ENCODE results near the gene GTPBP4. TPM values are rescaled to one million over a fixed set of nuclear protein-coding genes. Genes with fewer than 3 reads are reported as not detected.

Gene GTPBP4
- total RNA-seq, 1 experiment from 2014 or later = 44.6 TPM

DNA sequence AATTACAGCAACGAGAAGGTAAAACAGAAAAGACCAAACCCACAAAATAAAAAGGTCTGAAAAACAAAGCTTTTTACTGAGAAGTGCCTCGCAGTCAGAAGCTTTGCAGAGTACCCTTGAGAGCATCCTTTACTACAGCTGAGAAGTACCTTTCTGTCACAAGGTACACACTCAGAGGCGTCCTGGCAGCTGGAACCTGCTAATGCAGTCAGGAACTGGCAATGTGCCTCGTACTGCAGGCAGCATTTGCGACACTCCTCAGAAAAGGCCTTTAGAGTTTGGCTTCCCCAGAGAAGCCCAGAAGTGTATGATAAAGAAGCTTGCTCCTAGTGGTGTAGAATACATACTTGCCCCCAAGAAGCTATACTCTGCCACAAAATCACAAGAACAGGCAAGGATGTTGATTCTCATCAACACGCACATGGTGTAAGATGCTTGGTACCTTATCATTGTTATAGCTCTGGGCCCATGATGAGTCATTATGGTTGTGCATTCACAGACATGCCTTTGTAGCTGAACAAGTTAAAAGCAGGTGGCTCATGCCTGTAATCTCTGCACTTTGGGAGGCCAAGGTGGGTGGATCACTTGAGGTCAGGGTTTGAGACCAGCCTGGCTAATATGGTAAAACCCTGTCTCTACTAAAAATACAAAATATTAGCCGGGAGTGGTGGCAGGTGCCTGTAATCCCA, 2.0 kb upstream of the GTPBP4 start:
- Histone ChIP-seq H3F3A (ENCODE audit: low read length, unreplicated experiment) (no peaks in the 10 kb centered on the region), H3K4me2 (ENCODE audit: low read length) (no peak overlapping the region), H3K4me1 (ENCODE audit: insufficient read depth, low read length) (peaks cover 14% of the 10 kb centered on the region), H3K79me2 (ENCODE audit: low read length) (peaks cover 38% of the 10 kb centered on the region), H3K9me2 (replicated peaks; ENCODE audit: low read length) (no peaks in the 10 kb centered on the region), H3K4me3 (ENCODE audit: low read length) (no peak overlapping the region), H3K27me3 (ENCODE audit: low read length) (no peaks in the 10 kb centered on the region), H3K36me3 (ENCODE audit: low read depth, low read length) (no peaks in the 10 kb centered on the region; the same call in 1 of the 2 replicates), H4K20me1 (ENCODE audit: low read length) (peaks cover 20% of the 10 kb centered on the region), H3K9ac (ENCODE audit: low read length) (no peak overlapping the region), H3K27ac (ENCODE audit: low read length) (peak overlapping the region; percentile 32), H3K9me3 (ENCODE audit: low read length) (no peaks in the 10 kb centered on the region), H2AFZ (ENCODE audit: low read length) (no peak overlapping the region)
- intact Hi-C loops (cut with micrococcal nuclease) = loop anchor here (5.0 kb wide), 1 partner anchor 54 kb away; the partner anchor contains the start of gene LARP4B
- DNase-seq = peak; percentile 57
- CTCF ChIA-PET = no interaction called here
- POLR2A ChIA-PET (ENCODE audit: unreplicated experiment) = no interaction called here
- no peak for TF ChIP-seq CTCF (conservative IDR thresholded peaks at IDR 0.05; ENCODE audit: low read depth, low read length)
- ATAC-seq = peak; percentile 26; the same call in 1 of the 2 replicates
- BruUV-seq (replicated peaks) = no TSS peak

- ATAC-seq (no peak), DNase-seq (peak; percentile 42)
- ChIA-PET CTCF (no interaction called here), POLR2A (ENCODE audit: unreplicated experiment) (no interaction called here)
- intact Hi-C loops (cut with micrococcal nuclease) = loop anchor here (5.0 kb wide), 1 partner anchor 55 kb away; the partner anchor contains the start of gene LARP4B
- Histone ChIP-seq H2AFZ (ENCODE audit: low read length) (no peak overlapping the region), H3K4me2 (ENCODE audit: low read length) (peak overlapping the region; percentile 91), H3K9ac (ENCODE audit: low read length) (peak overlapping the region; percentile 97), H4K20me1 (ENCODE audit: low read length) (peaks cover 21% of the 10 kb centered on the region), H3K36me3 (ENCODE audit: low read depth, low read length) (no peaks in the 10 kb centered on the region; the same call in 1 of the 2 replicates), H3K9me2 (replicated peaks; ENCODE audit: low read length) (no peaks in the 10 kb centered on the region), H3K4me3 (ENCODE audit: low read length) (peak overlapping the region; percentile 98), H3F3A (ENCODE audit: low read length, unreplicated experiment) (no peaks in the 10 kb centered on the region), H3K27ac (ENCODE audit: low read length) (peak overlapping the region; percentile 32; the same call in 1 of the 2 replicates), H3K79me2 (ENCODE audit: low read length) (peaks cover 45% of the 10 kb centered on the region), H3K9me3 (ENCODE audit: low read length) (no peaks in the 10 kb centered on the region), H3K4me1 (ENCODE audit: insufficient read depth, low read length) (peaks cover 14% of the 10 kb centered on the region), H3K27me3 (ENCODE audit: low read length) (no peaks in the 10 kb centered on the region)
- no TSS peak for BruUV-seq (replicated peaks)
- TF ChIP-seq EZH2phosphoT487 (IDR thresholded peaks at IDR 0.05; ENCODE audit: borderline replicate concordance, low read length) (no peak), CTCF (conservative IDR thresholded peaks at IDR 0.05; ENCODE audit: low read depth, low read length) (no peak), EZH2 (IDR thresholded peaks at IDR 0.05; ENCODE audit: low read length, unreplicated experiment) (no peak)
Observed at GRCh38 chr10:986881-987619, 1.2 kb upstream of the GTPBP4 start.

DNA sequence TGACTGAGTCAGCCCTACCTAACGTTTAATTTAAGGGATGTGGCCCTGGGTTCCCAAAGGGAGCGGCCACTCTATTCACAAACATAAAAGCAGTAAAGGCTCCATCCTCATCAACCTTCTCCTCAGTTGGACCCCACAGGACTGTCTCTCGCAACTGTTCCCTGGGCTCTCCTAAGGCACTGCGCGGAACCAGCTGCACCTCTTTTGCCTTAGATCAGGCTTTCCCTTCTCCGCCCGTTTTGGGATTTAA, 689 bp upstream of the GTPBP4 start:
- peak overlapping the region; percentile 98 for H3K4me3 ChIP-seq (ENCODE audit: low read length)
- POLR2A ChIA-PET (ENCODE audit: unreplicated experiment) = no interaction called here
- H4K20me1 ChIP-seq (ENCODE audit: low read length) = peaks cover 24% of the 10 kb centered on the region
- peak; percentile 30 for ATAC-seq
- no TSS peak for BruUV-seq (replicated peaks)
- H3K9me2 ChIP-seq (replicated peaks; ENCODE audit: low read length) = no peaks in the 10 kb centered on the region
- intact Hi-C loops (cut with micrococcal nuclease) = loop anchor here (5.0 kb wide), 1 partner anchor 55 kb away; the partner anchor contains the start of gene LARP4B
- peak overlapping the region; percentile 71 for H3K27ac ChIP-seq (ENCODE audit: low read length)
- peak overlapping the region; percentile 97 for H3K9ac ChIP-seq (ENCODE audit: low read length)
- H3K36me3 ChIP-seq (ENCODE audit: low read depth, low read length) = peaks cover 3% of the 10 kb centered on the region
- H3K27me3 ChIP-seq (ENCODE audit: low read length) = no peaks in the 10 kb centered on the region
- H3F3A ChIP-seq (ENCODE audit: low read length, unreplicated experiment) = no peaks in the 10 kb centered on the region
- TF ChIP-seq EZH2phosphoT487 (IDR thresholded peaks at IDR 0.05; ENCODE audit: borderline replicate concordance, low read length) (no peak), EZH2 (IDR thresholded peaks at IDR 0.05; ENCODE audit: low read length, unreplicated experiment) (no peak), CTCF (conservative IDR thresholded peaks at IDR 0.05; ENCODE audit: low read depth, low read length) (no peak)
- H3K4me2 ChIP-seq (ENCODE audit: low read length) = peak overlapping the region; percentile 91
- peak; percentile 16 for DNase-seq
- CTCF ChIA-PET = no interaction called here
- H3K9me3 ChIP-seq (ENCODE audit: low read length) = no peaks in the 10 kb centered on the region
- peaks cover 49% of the 10 kb centered on the region for H3K79me2 ChIP-seq (ENCODE audit: low read length)
- H2AFZ ChIP-seq (ENCODE audit: low read length) = peak overlapping the region; percentile 67; the same call in 1 of the 2 replicates
- H3K4me1 ChIP-seq (ENCODE audit: insufficient read depth, low read length) = peaks cover 14% of the 10 kb centered on the region
